NCI-H187 treated with DMSO at 0.1 percent for 48 hours (cell line): Measurements from ENCODE around the gene DHX30.
A peak's percentile ranks its signal among the peaks of the same experiment; 100 is the strongest.
"Not testable (repeated sequence)": the region's sequence is repeated elsewhere in the genome, so short reads cannot be mapped to it uniquely, and the experiment has no call there.

Source experiments
- DNase-seq: peaks from one replicate; lab custom pipeline; 2025; lab: John Stamatoyannopoulos, UW

Gene DHX30, protein sequence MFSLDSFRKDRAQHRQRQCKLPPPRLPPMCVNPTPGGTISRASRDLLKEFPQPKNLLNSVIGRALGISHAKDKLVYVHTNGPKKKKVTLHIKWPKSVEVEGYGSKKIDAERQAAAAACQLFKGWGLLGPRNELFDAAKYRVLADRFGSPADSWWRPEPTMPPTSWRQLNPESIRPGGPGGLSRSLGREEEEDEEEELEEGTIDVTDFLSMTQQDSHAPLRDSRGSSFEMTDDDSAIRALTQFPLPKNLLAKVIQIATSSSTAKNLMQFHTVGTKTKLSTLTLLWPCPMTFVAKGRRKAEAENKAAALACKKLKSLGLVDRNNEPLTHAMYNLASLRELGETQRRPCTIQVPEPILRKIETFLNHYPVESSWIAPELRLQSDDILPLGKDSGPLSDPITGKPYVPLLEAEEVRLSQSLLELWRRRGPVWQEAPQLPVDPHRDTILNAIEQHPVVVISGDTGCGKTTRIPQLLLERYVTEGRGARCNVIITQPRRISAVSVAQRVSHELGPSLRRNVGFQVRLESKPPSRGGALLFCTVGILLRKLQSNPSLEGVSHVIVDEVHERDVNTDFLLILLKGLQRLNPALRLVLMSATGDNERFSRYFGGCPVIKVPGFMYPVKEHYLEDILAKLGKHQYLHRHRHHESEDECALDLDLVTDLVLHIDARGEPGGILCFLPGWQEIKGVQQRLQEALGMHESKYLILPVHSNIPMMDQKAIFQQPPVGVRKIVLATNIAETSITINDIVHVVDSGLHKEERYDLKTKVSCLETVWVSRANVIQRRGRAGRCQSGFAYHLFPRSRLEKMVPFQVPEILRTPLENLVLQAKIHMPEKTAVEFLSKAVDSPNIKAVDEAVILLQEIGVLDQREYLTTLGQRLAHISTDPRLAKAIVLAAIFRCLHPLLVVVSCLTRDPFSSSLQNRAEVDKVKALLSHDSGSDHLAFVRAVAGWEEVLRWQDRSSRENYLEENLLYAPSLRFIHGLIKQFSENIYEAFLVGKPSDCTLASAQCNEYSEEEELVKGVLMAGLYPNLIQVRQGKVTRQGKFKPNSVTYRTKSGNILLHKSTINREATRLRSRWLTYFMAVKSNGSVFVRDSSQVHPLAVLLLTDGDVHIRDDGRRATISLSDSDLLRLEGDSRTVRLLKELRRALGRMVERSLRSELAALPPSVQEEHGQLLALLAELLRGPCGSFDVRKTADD

DNA sequence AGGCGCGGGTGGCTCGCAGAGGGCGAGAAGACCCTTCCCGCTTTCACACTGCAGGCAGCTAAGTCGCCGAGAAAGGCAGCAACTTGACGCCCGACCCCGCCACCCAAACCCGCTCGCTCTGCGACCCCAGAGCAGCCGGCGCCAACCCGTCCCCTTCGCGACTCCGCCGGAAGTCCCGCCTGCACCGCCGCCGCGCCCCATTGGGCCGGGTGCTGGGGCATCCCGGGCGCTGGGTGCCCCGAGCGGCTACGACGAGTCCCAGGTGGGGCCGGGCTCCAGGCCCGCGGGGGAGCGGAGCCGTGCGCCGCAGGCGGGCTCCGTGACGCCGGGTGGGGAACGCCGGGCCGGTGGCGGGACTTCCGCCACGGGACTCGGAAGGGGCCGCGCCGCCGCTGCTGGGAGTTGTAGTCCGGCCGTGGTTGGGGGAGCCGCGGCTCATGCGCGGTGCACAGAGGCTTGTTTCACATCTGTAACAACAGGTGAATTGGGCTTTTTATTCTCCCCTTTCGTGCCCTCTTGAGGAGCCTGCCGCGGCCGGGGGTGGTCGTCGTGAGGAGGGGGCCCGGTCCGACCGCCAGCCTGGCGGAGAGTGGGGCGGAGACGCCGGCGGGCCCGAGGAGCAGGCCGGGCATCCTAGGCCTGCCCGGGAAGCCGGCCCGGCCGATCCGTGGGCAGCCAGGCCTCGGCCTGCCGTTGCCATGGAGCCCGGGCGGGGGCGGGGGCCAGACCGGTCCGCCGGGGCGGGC is at the start of gene DHX30:
DHX30 (plus strand) TSS at position 405 of the 746 bp plus-strand sequence. CDS start 7,546 bp downstream, outside the sequence.
- DNase-seq: peak; percentile 2

DNA sequence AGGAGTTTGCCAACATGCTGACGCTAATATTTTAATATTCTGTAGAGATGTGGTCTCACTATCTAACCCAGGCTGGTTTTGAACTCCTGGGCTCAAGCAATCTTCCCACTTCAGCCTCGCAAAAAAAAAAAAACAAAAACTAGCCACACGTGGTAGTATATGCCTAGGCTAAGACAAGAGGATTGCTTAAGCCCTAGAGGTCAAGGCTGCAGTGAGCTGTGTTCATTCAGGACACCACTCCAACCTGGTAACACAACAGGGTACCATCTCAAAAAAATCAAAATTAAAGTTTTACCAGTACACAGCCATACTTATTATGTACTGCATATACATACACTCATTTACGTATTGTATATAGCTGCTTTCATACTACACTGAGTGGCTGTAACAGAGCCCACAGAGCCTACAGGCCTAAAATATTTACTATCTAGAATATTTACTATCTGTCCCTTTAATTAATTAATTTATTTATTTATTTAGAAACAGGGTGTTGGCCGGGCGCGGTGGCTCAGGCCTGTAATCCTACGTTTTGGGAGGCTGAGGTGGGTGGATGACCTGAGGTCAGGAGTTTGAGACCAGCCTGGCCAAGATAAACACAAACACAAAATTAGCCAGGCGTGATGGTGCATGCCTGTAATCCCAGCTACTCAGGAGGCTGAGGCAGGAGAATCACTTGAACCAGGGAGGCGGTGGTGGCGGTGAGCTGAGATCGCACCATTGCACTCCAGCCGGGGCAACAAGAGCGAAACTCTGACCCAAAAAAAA is 44.5 kb upstream of the DHX30 start:
- no peak for DNase-seq

DNA sequence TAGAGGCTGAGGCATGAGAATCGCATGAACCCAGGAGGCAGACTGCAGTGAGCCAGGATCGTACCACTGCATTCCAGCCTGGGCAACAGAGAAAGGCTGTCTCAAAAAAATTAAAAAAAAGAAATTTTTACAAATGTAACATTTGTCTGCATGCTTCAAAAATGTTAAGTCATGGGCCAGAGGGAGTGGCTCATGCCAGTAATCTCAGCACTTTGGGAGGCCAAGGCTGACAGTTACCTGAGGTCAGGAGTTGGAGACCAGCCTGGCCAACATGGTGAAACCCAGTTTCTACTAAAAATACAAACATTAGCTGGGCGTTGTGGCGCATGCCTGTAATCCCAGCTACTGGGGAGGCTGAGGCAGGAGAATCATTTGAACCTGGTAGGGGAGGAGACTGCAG is 42.7 kb upstream of the DHX30 start:
- DNase-seq: not testable (repeated sequence)

DNA sequence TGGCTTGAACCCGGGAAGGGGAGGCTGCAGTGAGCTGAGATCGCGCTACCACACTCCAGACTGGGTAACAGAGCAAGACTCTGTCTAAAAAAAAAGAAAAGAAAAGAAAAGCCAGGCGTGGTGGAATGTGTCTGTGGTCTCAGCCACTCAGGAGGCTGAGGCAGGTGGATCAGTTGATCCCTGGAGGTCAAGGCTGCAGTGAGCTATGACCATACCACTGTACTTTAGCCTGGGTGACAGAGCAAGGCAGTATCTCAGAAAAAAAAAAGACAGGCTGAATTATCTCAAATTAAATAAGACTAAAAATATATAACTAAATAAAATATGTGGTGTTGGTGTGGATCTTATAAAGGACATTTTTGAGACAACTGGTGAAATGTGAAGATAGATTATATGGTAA is 41.9 kb upstream of the DHX30 start:
- DNase-seq: no peak

DNA sequence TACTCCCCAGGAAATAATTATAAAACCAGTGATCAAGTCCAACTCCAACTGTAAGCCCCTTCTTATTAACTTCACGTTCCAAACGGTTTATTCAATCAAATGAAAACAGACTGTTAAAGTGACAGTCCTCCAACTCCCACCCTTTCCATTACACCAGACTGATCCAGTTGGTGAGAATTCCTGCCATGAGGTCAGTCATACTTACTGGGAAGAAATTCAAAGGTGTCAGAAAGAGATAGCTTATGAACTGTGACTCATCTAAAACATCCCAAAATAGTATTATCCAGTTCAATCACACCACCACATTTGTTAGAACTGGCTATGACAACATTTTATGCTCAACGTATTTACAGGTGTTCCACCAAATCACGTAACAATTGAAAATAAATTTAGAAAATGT is 40.7 kb upstream of the DHX30 start:
- no peak for DNase-seq

DNA sequence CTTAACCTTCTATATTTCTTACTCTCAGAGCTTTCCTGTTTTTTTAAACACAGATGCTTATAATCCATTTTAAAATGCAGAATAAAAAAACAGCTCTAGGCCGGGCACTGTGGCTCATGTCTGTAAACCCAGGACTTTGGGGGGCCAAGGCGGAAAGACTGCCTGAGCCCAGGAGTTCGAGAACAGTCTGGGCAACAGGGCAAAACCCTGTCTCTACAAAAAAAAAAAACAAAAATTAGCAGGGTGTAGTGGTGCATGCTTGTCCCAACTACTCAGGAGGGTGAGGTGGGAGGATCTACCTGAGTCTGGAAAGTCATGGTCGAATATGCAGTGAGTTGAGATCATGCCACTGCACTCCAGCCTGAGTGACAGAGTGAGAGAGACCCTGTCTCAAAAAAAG is 36.8 kb upstream of the DHX30 start:
- DNase-seq: no peak

DNA sequence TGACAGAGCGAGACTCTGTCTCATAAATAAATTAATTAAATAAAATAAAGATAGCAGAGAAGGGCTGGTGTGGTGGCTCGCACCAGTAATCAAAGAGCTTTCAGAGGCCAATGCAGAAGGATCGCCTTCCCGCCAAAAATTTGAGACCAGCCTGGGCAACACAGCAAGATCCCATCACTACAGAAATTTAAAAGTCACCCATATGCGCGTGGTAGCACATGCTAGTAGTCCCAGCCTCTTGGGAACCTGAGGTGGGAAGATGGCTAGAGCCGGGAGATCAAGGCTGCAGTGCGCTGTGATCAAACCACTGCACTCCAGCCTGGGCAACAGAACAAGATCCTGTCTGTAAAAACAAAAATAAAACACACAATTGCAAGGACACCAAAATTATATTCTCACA is 30.9 kb upstream of the DHX30 start:
- no peak for DNase-seq

DNA sequence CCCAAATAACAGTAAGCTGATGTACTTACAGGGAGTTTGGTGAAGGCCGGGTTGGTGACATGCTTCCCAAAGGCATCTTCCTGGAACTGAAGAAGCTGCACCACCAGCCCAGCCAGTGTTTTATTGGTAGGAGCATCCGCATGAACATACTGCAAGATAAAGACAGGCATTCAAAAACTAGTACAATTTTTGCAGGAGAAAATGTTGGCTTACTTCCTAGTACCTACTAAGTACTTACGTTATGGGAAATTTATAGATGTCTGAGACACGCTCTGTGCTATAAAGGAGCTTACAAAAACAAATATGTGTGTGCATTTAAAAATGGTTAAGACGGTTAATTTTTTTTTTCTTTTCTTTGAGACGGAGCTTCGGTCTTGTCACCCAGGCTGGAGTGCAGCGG is 30.1 kb upstream of the DHX30 start:
- DNase-seq: no peak

DNA sequence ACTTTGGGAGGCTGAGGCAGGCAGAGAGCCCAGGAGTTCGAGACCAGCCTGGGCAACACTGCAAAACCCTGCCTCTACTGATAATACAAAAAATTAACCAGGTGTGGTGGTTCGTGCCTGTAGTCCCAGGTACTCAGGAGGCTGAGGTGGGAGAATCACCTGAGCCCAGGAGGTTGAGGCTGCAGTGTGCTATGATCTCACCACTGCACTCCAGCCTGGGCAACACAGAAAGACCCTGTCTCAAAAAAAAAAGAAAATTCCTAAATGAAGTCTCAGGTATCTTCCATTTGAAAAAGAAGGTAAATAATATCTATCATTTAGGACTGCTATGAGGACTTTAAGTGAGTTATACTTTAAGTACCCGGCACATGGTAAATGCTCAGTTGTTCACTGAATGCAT is 24.2 kb upstream of the DHX30 start:
- no peak for DNase-seq

DNA sequence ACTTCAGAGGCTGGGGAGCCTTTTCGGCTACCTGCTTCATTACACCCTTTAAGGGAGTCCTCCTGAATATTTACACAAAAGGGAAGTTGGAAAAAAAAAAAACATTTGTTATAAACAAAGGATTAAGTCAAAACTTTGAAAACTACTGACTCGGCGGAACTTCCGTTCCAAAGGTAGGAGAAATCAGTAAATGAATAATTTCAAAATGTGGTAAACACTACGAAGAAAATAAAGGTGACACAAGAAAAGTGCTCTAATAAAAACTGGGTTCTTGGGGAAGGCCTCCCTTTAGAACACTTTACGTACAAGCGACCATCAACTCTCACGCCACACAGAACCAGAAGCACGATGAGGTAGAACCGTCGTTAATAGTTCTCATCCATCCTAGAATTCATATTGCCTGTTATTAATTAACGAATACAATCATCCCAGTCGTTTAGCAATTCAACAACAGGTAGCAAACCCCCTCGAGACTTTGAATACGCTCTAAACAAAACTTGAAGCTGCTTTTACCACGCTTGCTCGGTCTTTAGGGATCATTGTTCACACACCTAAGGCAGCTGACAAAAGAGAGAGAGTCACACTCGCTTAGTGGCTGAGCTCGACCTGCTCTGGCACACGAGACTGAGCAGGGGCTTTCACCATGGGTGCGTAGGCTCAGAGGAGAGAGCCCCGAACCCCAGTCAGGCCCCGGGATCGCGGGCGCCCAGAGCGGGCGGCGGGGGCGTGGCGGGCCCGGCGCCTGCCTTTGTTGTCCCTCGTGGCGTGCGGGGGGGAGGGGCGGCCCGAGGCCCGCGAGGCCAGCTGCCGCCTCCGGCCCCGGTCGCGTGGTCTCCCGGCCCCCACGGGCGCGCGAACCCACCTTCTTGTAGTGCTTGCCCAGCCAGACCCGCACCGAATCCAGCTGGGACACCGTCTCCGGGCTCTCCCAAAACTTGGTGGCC is 21.9 kb upstream of the DHX30 start:
- DNase-seq: no peak

DNA sequence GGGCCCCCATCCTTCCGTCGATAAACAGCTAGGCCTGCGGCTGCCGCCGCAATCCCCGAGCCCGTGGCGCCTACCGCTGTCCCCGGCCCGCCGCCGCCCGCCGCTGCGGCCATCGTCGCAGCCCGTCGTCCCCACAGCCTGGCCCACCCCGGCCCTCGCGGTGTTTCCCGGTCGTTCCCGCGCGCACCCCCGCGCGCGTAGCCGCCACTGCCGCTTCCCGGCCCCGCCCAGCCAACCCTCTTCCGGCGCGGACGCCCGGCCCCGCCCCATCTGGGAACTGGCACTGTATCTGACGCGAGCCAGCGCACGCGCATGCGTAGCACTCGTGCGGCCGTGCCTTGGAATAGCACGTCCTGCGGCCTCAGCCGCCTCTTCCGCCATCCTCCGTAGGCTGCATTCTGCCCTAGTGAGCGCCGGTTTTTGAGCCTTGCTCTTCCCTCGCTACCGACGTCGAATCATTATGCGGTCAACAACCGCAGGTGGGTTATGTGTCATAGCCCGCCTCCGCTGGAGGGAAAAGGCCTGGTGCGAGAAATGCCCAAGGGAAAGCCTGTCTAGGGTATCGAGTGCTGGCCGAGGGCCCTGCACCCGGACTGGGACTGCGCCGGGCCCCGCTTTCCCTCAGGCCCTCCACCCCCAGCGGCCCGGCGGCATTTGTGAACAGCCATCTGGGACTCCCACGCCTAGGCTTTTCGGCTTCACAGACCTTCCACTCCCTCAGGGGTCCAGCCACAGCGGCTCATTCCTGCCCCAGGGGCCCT is 21.1 kb upstream of the DHX30 start, which contains the start of gene SMARCC1:
SMARCC1 (minus strand) TSS at position 209 of the 761 bp plus-strand sequence; CDS start at position 113, 96 bp downstream.
- DNase-seq: peak; percentile 48

DNA sequence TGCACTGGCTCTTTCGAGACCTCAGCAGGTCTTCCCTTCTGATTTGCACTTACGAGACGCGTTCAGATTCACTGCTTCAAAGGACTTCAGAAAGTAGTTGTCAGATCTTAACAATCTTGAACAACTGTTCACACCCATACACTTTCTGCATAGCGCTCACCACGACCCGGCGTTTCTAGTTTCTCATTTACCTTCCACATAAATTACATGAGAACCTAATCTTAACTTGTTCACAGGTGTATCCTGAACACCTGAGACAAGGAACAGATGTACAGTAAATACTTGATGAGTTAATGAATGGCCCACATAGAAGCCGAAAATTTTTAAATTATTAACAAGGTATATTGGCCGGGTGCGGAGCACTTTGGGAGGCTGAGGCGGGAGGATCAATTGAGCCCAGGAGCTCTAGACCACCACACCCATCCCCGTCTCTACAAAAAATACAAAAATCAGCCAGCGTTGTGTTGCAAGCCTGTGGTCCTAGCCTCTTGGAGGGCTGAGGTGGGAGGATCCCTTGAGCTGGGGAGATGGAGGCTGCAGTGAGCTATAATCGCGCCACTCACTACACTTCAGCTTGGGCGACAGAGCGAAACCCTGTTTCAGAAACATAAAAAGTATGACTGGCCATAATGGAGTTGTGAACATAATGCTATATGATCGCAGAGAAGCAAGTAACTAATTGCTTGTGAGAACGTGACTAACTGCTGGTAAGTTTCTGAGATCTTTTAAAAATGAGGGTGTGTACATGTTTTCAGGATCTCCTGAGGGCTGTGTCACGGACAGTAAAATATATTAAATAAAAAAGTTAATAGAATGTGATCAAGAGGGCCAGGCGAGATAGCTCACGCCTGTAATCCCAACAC is 20.3 kb upstream of the DHX30 start:
- DNase-seq: no peak

DNA sequence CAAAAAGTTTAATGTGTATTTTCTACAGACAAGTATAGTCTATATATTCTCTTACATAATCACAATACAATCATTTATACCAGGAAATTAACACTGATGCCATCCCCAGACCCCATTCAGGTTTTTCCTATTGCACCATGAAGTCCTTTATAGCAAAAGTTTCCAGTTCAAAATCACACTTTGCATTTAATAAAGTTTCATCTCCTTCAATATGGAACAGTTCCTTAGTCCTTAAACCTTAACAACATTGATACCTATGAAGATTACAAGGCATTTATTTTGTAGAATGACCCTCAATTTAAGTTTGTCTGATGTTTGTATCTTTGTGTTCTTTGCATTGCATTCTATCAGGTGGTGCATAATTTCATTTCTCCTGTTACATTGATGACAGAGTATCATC is 19.3 kb upstream of the DHX30 start:
- no peak for DNase-seq

DNA sequence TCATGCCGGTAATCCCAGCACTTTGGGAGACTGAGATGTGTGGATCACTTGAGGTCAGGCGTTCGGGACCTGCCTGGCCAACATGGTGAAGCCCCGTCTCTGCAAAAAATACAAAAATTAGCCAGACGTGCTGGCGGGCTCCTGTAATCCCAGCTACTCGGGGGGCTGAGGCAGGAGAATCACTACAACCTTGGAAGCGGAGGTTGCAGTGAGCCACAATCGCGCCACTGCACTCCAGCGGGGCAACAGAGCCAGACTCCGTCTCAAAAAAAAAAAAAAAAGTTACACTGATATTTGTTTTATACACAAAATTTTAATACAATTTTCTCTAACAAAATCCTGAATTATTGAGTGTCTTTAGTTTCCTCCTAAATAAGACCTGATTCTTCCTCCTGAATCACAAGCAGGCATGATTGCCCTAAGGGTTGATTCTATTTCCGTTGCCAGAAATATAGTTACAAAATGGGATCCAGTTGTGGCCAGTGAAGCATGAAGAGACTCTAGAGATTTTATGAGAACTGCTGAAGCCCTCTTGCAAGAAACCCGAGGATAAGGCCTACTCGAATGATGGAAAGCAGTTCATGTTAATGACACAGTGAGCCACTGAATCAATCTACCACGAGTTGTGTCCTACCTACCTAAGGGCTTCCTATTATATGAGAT is 11.6 kb upstream of the DHX30 start:
- DNase-seq: no peak

DNA sequence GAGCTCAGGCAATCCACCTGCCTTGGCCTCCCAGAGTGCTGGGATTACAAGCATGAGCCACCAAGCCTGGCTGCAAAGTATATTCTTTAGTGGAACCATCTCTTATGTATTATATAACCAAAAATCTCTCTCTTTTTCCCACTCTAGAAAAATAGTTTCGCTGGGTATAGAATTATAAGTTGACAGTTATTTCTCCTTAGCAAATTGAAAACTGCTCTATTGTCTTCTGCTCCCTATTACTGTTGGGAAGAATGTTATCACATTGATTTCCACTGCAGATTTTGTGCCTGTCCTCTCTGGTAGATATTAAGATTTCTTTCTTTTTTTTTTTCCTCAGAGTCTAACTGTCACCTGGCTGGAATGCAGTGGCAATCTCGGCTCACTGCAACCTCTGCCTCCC is 10.2 kb upstream of the DHX30 start:
- no peak for DNase-seq

DNA sequence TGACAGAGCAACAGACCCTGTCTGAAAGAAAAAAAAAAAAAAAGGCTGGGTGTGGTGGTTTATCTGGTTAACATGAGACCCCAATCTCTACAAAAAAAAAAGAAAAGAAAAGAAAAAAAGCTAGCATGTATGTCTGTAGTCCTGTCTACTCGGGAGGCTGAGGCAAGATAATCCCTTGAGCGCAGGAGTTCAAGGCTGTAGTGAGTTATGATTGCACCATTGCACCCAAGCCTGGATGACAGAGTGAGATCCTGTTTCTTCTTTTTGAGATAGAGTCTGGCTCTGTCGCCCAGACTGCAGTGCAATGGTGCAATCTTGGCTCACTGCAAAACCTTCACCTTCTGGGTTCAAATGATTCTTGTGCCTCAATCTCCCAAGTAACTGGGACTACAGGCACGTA is 8.4 kb upstream of the DHX30 start:
- DNase-seq: no peak

DNA sequence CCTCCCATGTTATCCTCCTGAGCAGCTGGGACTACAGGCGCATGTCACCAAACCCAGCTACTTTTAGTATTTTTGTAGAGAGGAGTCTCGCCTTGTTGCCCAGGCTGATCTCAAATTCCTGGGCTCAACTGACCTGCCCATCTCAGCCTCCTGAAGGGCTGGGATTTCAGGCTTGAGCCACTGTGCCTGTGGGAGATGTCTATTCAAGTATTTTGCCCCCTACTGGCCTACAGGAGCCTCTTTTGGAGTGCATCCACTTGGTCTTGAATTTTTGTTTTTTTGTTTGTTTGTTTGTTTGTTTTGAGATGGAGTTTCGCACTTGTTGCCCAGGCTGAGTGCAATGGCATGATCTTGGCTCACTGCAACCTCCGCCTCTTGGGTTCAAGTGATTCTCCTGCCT is 3.2 kb upstream of the DHX30 start:
- DNase-seq: no peak
